ENCODE results near the gene DPCD. TPM values are rescaled to one million over a fixed set of nuclear protein-coding genes. Genes with fewer than 3 reads are reported as not detected.

The DPCD gene
- total and polyA plus RNA-seq, 2 of the 8 experiments (the other 6 are each of a cell fraction or from before 2014, with no cell fraction given): 21.2 to 31.4 TPM

DNA sequence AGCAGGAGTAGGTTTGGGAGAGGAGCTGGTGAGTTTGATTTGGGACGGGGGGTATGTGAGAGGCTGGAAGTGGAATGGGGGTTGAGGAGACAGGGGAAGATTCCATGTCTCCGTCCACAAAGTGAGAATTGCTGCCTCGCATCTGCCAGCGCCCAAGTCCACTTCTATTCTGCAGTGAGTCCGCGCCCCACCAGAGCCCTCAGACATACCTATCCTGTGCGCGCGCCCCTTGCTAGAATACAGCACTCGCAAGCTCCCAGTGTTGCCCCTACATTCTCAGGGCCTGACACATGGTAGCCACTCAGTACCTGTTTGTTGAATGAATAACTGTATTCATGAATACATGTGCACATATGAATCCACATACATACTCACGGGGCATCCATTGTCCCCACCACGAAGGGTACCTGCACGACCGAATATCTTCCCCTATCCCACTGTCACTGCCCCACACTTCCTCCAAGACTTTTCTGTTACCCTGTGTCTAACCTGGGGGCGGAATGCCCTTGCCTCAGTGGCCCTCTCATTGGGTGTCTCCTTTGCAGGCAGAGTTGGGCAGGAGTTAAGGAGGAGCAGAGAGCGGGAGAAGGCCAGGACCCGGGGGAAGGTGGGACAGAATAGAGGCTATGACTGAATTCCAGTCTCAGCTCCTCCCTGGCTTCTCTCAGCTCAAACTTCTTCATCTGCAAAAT, 19.9 kb upstream of the DPCD start:
- WGBS, 2 experiments (ENCODE audit: extremely low coverage in 1 of 2, insufficient coverage in 1 of 2, insufficient read length in 1 of 2, insufficient replicate concordance in 2 of 2, low coverage in 1 of 2, low lambda C conversion rate in 2 of 2, missing lambda C conversion rate in 1 of 2): 88% methylated on average over 16 of the region's 17 CpGs; no CpG with 5 or more reads in 1 of the 2 experiments
- Histone ChIP-seq H3K4me1 (replicated peaks in 1 of 4; ENCODE audit: control insufficient read depth in 3 of 4, insufficient read depth in 4 of 4, low read length in 3 of 4) (peaks cover 0 to 17% (median 9%) of the 10 kb centered on the region in 4 experiments; a peak in 5 of 7 replicates), H3K4me3 (ENCODE audit: extremely low read depth in 1 of 4, insufficient read depth in 2 of 4, low read depth in 3 of 4, low read length in 4 of 4) (no peak overlapping the region), H4K8ac (ENCODE audit: extremely low read depth, insufficient read depth, low read length) (no peak overlapping the region), H3K23me2 (ENCODE audit: low read depth, low read length) (peaks cover 14% of the 10 kb centered on the region), H3K56ac (replicated peaks; ENCODE audit: insufficient read length, low read depth, low read length) (no peak overlapping the region), H2BK12ac (ENCODE audit: low read depth, low read length) (no peak overlapping the region), H3K36me3 (ENCODE audit: control insufficient read depth in 2 of 4, insufficient read depth in 4 of 4, low read length in 3 of 4) (no peaks in the 10 kb centered on the region), H3K14ac (ENCODE audit: insufficient read length) (no peak overlapping the region), H3K79me2 (ENCODE audit: control insufficient read depth in 1 of 2, insufficient read depth in 2 of 2, low read length in 2 of 2) (no peaks in the 10 kb centered on the region), H2AFZ (ENCODE audit: low read length) (no peak overlapping the region), H3K18ac (ENCODE audit: extremely low read depth, low read length) (no peak overlapping the region), H4K20me1 (replicated peaks in 1 of 2; ENCODE audit: control insufficient read depth in 1 of 2, insufficient read depth in 2 of 2, low read length in 2 of 2) (peaks cover 0 to 4% of the 10 kb centered on the region in 2 experiments), H2BK120ac (replicated peaks; ENCODE audit: low read depth, low read length) (no peak overlapping the region), H4K91ac (replicated peaks; ENCODE audit: insufficient read length, low read length) (no peak overlapping the region), H4K5ac (ENCODE audit: insufficient read length, low read depth, low read length) (no peak overlapping the region), H3K9me3 (ENCODE audit: insufficient read depth in 2 of 2, low read depth in 1 of 2, low read length in 1 of 2) (no peaks in the 10 kb centered on the region), H3K9ac (replicated peaks in 1 of 4; ENCODE audit: extremely low read depth in 1 of 4, low read depth in 3 of 4, low read length in 3 of 4) (no peak overlapping the region), H3K4ac (replicated peaks; ENCODE audit: insufficient read length, low read depth, low read length) (no peak overlapping the region), H2BK5ac (ENCODE audit: low read depth, low read length) (no peak overlapping the region), H2BK20ac (ENCODE audit: low read length) (no peak overlapping the region), H2BK15ac (ENCODE audit: low read length) (no peak overlapping the region), H2AK5ac (ENCODE audit: low read depth, low read length) (no peak overlapping the region), H3K27ac (ENCODE audit: low read depth, low read length) (no peak overlapping the region), H3K79me1 (ENCODE audit: low read depth, low read length) (no peaks in the 10 kb centered on the region), H3K4me2 (ENCODE audit: insufficient read depth in 1 of 2, low read depth in 2 of 2, low read length in 2 of 2) (no peak overlapping the region; a peak in 1 of 4 replicates), H3K23ac (ENCODE audit: insufficient read length) (no peak overlapping the region), H3K27me3 (replicated peaks in 1 of 4; ENCODE audit: control insufficient read depth in 3 of 4, extremely low read depth in 1 of 4, insufficient read depth in 3 of 4, low read length in 3 of 4) (peaks cover 7 to 69% (median 54%) of the 10 kb centered on the region in 4 experiments)
- CTCF ChIA-PET (ENCODE audit: partially characterized antibody): interaction anchor here (0.7 to 5.9 kb wide), 12 partner anchors 10 to 1241 kb away, joined by 3 to 65 read pairs (median 30); no protein-coding TSS in a partner anchor
- no peak for FAIRE-seq
- no peak for DNase-seq (ENCODE audit: low read depth in 1 of 2, low spot score in 2 of 2)
- TF ChIP-seq, protein P1, sequence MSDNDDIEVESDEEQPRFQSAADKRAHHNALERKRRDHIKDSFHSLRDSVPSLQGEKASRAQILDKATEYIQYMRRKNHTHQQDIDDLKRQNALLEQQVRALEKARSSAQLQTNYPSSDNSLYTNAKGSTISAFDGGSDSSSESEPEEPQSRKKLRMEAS (IDR thresholded peaks at IDR 0.05): no peak
- TF ChIP-seq JUND (IDR thresholded peaks at IDR 0.05; ENCODE audit: low read length) (no peak), TCF12 (IDR thresholded peaks at IDR 0.05; ENCODE audit: low read depth, low read length) (no peak), SIRT6 (IDR thresholded peaks at IDR 0.05; ENCODE audit: low read length) (no peak), PHF8 (conservative IDR thresholded peaks at IDR 0.05; ENCODE audit: low read depth, low read length) (no peak), RFX5 (IDR thresholded peaks at IDR 0.05; ENCODE audit: borderline replicate concordance, low read depth, low read length) (no peak)
- POLR2A ChIA-PET (ENCODE audit: partially characterized antibody): interaction anchor here (0.8 kb wide), 1 partner anchor 10 kb away, joined by 3 read pairs; no protein-coding TSS in a partner anchor

Measured in H1 (cell line).